Measurements from ENCODE around the gene TCHP.

Gene TCHP

DNA sequence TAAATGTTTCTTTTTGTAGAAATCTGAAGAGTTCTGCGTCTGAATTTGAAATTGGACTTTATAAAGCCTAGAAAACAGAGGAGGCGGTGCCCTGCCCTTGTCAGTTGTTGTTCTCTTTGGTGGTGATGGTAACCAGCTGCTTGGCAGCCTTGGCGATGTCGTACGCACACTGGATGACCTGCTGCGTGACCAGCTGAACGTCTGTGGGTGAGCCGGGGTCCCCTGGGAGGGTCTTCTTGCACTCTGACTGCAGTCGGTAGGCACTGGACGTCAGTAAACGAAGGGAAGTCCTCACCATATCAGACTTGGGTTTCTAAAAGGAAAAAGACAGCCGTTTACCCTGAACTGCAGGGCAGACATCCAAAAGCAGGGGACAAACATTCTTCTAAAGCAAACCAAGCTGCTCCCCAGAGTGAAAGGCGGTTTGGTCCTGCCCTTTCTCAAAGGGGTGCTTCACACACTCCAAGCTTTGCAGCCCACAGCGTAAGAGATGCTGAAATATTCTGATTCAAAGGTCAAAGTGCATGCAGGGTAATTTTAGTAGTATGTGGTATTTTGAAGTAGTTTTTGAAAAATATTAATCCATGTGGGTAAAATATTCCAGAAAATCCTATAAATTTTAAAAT, 32.9 kb downstream of the TCHP start:
- no peaks in the 10 kb centered on the region for H3K27me3 ChIP-seq (replicated peaks; ENCODE audit: control insufficient read depth, insufficient read depth, low read length)
- H3K36me3 ChIP-seq (ENCODE audit: control insufficient read depth, insufficient read depth, low read length): peaks cover 17% of the 10 kb centered on the region
- TF ChIP-seq, protein P1, sequence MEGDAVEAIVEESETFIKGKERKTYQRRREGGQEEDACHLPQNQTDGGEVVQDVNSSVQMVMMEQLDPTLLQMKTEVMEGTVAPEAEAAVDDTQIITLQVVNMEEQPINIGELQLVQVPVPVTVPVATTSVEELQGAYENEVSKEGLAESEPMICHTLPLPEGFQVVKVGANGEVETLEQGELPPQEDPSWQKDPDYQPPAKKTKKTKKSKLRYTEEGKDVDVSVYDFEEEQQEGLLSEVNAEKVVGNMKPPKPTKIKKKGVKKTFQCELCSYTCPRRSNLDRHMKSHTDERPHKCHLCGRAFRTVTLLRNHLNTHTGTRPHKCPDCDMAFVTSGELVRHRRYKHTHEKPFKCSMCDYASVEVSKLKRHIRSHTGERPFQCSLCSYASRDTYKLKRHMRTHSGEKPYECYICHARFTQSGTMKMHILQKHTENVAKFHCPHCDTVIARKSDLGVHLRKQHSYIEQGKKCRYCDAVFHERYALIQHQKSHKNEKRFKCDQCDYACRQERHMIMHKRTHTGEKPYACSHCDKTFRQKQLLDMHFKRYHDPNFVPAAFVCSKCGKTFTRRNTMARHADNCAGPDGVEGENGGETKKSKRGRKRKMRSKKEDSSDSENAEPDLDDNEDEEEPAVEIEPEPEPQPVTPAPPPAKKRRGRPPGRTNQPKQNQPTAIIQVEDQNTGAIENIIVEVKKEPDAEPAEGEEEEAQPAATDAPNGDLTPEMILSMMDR (IDR thresholded peaks at IDR 0.05; ENCODE audit: insufficient read depth, low read length, poor library complexity, severe bottlenecking): no peak
- no peak overlapping the region for H3K4me3 ChIP-seq (replicated peaks; ENCODE audit: low read depth, low read length)
- DNase-seq (ENCODE audit: extremely low read depth, insufficient read length): no peak

DNA sequence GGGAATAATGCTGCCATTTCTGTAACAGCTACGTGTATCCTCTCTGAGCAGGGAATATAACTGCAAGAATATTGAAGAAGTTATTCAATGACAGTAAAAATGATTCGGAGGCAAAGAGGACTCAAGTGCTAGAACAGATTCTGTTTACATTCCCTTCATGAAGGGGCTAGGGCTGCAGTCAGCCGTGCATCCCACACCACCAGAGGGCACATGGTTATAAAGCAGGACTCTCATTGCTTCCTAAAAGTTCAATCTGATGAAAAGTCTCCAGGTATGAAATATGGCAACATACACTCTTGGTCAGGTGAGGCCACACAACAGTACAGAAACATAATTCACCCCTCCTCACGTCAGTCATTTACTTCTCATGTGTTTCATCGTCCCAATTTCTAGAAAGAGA, 34.0 kb downstream of the TCHP start:
- Histone ChIP-seq H3K27me3 (replicated peaks; ENCODE audit: control insufficient read depth, insufficient read depth, low read length) (no peaks in the 10 kb centered on the region), H3K4me3 (replicated peaks; ENCODE audit: low read depth, low read length) (no peak overlapping the region), H3K36me3 (ENCODE audit: control insufficient read depth, insufficient read depth, low read length) (peaks cover 23% of the 10 kb centered on the region)
- DNase-seq (ENCODE audit: extremely low read depth, insufficient read length): no peak
- TF ChIP-seq, protein P1 (IDR thresholded peaks at IDR 0.05; ENCODE audit: insufficient read depth, low read length, poor library complexity, severe bottlenecking): peak; percentile 48

GRCh38 chr12:109937371-109937770, 37.3 kb downstream of the TCHP start:
- TF ChIP-seq, protein P1 (IDR thresholded peaks at IDR 0.05; ENCODE audit: insufficient read depth, low read length, poor library complexity, severe bottlenecking): no peak
- H3K4me3 ChIP-seq (replicated peaks; ENCODE audit: low read depth, low read length): no peak overlapping the region
- H3K27me3 ChIP-seq (replicated peaks; ENCODE audit: control insufficient read depth, insufficient read depth, low read length): no peaks in the 10 kb centered on the region
- no peak for DNase-seq (ENCODE audit: extremely low read depth, insufficient read length)
- peaks cover 18% of the 10 kb centered on the region for H3K36me3 ChIP-seq (ENCODE audit: control insufficient read depth, insufficient read depth, low read length)

DNA sequence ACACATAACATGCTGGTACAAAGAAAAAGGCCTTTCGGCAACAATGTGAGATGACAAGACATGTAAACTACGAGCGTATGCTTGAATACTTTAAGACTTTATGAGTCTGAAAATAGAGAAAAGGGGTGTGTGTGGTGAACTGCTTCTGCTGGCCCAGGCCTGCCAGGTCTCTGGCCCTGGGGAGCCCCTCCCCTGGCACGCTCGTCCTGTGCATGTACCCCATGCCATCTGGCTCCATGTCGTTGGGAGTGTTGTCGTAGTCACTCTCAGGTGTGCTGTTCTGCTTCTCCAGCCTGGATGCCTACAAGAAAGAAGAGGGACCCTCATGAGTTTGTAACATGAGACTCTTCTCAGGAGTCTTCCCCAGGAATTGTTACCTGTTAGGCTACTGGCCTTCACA, 38.9 kb downstream of the TCHP start:
- DNase-seq (ENCODE audit: extremely low read depth, insufficient read length): no peak
- Histone ChIP-seq H3K4me3 (replicated peaks; ENCODE audit: low read depth, low read length) (no peak overlapping the region), H3K36me3 (ENCODE audit: control insufficient read depth, insufficient read depth, low read length) (peaks cover 15% of the 10 kb centered on the region), H3K27me3 (replicated peaks; ENCODE audit: control insufficient read depth, insufficient read depth, low read length) (no peaks in the 10 kb centered on the region)
- TF ChIP-seq, protein P1 (IDR thresholded peaks at IDR 0.05; ENCODE audit: insufficient read depth, low read length, poor library complexity, severe bottlenecking): no peak

- H3K4me3 ChIP-seq (replicated peaks; ENCODE audit: low read depth, low read length): no peak overlapping the region
- no peak for DNase-seq (ENCODE audit: extremely low read depth, insufficient read length)
- TF ChIP-seq, protein P1 (IDR thresholded peaks at IDR 0.05; ENCODE audit: insufficient read depth, low read length, poor library complexity, severe bottlenecking): no peak
- H3K36me3 ChIP-seq (ENCODE audit: control insufficient read depth, insufficient read depth, low read length): peaks cover 15% of the 10 kb centered on the region
- no peaks in the 10 kb centered on the region for H3K27me3 ChIP-seq (replicated peaks; ENCODE audit: control insufficient read depth, insufficient read depth, low read length)
Observed at GRCh38 chr12:109939504-109939903, 39.4 kb downstream of the TCHP start.
